Measurements from ENCODE around the gene TMEM208.

The TMEM208 gene

DNA sequence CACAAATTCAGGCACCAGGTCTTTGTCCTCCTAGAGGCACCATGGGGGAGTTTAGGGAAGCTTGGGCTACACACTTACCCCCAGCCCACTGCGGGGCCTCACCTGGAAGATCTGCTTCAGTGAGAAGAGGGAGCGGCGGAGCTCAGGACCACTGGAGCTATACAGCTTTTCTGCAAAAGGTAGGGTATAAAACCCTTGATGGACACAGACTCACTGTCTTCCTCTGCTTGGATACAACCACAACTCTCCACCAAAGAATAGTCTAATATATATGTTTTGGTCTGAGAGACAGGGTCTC lies 11.3 kb downstream of the TMEM208 start:
- TF ChIP-seq JUND (IDR thresholded peaks at IDR 0.05; ENCODE audit: low read depth) = no peak
- in situ Hi-C loops (cut with HindIII; ENCODE audit: low pct_unique_long_range_greater_than_20kb, low sequenced_read_pairs) = no loop called here

DNA sequence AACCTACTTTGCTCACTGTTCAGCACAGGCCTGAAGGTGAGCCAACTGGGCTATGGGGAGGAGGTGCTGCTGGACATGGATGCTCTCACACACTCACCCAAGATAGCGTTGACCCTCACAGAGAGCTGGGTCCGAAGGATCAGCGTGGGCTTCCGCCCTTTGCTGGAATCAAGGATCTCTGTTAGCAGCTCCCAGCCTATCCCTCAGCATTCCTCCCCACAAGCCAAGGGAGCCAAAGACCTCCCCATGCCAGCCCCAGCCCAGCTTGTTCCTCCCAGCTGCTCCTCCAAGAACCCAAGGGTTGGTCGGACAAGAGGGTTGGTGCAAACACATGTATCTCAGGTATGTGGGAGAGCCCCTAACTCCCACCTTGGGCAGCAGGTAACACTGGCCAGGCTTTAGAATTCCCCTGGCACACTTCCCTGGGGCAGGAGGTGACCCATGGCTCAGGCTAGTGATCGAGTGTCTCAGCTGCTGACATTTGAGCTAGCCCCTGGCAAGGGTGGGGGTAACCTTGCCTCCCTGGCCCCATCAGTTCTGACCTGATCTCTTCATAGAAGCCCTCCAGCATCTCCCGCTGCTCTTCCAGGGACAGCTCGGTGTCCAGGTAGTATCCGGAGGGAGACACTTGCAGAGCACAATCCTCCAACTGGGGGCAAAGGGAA lies 12.0 kb downstream of the TMEM208 start:
- no peak for DNase-seq (ENCODE audit: low read depth in 1 of 2, low spot score in 1 of 2)
- in situ Hi-C loops (cut with HindIII; ENCODE audit: low pct_unique_long_range_greater_than_20kb, low sequenced_read_pairs) = no loop called here
- no peak for TF ChIP-seq JUND (IDR thresholded peaks at IDR 0.05; ENCODE audit: low read depth)

More for the DNA sequence above, 11.3 kb downstream of the TMEM208 start:
- DNase-seq (ENCODE audit: low read depth in 1 of 2, low spot score in 1 of 2) = no peak

DNA sequence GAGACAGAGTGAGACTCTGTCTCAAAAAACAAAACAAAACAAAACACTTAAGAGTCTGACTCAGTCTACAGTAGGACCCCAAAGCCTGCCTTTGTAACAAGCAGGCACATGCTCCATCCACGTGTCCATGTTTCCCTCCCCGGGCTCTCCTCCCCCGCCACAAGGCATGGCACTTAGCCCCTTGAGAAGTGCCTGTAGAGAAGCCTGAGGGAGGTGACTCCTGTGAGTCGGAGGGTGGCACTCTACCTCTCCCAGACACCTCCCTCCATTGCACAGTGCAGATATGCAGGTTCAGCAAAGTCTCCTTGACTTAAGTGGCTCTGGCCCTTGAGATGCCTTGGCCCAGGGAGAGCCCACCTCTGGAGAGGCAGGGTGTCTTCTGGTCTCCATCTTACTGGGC lies 13.6 kb downstream of the TMEM208 start:
- no peak for DNase-seq (ENCODE audit: low read depth in 1 of 2, low spot score in 1 of 2)
- in situ Hi-C loops (cut with HindIII; ENCODE audit: low pct_unique_long_range_greater_than_20kb, low sequenced_read_pairs) = no loop called here
- TF ChIP-seq JUND (IDR thresholded peaks at IDR 0.05; ENCODE audit: low read depth) = no peak

DNA sequence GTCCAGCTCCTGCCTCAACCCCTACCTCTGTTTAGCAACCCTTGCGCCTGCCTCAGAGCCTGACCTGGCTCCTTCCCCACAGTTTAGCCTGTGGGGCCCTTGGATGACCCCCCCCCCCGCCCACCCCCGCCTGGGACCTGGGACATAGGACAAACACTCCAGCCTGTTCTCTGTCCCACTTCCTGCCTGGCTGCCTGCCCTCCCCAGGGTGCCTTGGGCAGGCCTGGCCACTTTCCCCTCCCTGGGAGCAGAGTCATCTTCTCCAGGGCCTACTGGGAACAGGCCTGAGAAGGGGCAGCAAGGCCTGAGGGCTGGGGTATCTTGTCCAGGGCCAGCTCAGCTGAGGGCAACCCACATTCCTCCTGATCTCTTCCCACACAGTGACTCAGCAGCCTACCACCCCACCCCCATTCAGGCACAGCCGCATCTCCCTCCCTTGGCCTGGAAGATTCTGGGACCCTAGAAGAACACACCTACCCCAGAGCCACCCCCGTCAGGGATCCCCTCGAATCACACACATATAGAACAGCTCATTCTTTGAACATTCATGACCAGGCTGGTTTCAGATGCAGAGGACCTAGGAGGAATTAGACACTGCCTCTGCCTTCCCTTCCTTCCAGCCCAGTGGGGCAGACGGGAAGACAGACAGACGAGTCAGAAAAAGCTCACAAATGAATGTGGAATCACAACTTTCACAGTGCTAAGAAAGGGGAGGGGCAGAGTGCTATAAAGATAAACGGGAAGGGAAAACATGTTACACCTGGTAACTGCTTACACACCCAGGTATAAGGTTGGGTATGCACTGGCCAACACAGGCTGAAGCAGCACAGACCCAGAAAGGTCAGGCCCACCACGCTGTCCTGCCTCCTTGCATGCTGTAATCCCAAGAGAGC lies 14.3 kb downstream of the TMEM208 start:
- in situ Hi-C loops (cut with HindIII; ENCODE audit: low pct_unique_long_range_greater_than_20kb, low sequenced_read_pairs) = no loop called here
- TF ChIP-seq JUND (IDR thresholded peaks at IDR 0.05; ENCODE audit: low read depth) = no peak
- DNase-seq (ENCODE audit: low read depth in 1 of 2, low spot score in 1 of 2) = peak; percentile 58 to 83

DNA sequence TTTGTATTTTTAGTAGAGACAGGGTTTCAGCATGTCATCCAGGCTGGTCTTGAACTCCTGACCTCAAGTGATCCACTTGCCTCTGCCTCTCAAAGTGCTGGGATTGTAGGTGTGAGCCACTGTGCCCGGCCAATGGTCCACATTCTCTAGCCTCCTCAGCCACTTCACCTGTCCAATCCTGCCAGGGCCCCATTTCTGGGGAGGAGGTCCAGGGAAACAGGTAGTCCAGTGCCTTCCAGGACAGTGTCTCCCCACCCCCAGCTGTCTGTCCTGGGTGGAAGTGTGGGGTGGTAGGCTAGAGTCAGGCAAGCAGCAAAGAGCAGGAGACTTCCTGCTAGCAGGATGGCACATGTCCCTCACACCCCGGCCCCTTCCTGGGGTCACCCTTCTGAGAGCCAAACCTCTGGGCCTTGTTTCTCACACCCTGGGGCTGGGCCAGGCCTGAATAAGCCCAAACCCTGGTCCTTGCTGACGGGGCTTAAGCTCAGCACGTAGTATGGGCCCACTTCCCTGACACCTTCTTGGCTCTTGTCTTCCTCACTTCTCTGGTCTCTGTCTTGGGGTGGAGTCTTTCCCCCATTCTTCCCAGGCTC lies 15.3 kb downstream of the TMEM208 start:
- DNase-seq (ENCODE audit: low read depth in 1 of 2, low spot score in 1 of 2) = no peak
- TF ChIP-seq JUND (IDR thresholded peaks at IDR 0.05; ENCODE audit: low read depth) = no peak
- in situ Hi-C loops (cut with HindIII; ENCODE audit: low pct_unique_long_range_greater_than_20kb, low sequenced_read_pairs) = no loop called here

DNA sequence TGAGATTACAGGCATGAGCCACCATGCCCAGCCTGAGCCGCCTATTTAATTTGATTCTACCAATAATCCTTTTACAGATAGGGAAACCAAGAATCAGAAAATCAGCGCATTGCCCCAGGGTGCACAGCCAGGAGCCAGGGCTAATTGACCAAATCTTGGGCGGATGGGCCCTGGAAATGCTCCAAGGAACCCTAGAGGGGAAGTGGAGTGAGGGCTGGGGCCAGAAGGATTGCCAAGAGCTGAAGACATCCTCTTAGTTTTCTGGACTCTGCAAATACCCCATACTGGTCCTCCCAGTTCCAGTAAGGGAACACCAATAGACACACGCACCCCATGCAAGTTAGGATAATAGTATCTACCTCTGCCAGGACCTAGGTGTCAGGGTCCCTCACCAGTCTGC lies 16.6 kb downstream of the TMEM208 start:
- no peak for TF ChIP-seq JUND (IDR thresholded peaks at IDR 0.05; ENCODE audit: low read depth)
- DNase-seq (ENCODE audit: low read depth in 1 of 2, low spot score in 1 of 2) = peak in 1 of 2 experiments; percentile 81
- in situ Hi-C loops (cut with HindIII; ENCODE audit: low pct_unique_long_range_greater_than_20kb, low sequenced_read_pairs) = no loop called here

DNA sequence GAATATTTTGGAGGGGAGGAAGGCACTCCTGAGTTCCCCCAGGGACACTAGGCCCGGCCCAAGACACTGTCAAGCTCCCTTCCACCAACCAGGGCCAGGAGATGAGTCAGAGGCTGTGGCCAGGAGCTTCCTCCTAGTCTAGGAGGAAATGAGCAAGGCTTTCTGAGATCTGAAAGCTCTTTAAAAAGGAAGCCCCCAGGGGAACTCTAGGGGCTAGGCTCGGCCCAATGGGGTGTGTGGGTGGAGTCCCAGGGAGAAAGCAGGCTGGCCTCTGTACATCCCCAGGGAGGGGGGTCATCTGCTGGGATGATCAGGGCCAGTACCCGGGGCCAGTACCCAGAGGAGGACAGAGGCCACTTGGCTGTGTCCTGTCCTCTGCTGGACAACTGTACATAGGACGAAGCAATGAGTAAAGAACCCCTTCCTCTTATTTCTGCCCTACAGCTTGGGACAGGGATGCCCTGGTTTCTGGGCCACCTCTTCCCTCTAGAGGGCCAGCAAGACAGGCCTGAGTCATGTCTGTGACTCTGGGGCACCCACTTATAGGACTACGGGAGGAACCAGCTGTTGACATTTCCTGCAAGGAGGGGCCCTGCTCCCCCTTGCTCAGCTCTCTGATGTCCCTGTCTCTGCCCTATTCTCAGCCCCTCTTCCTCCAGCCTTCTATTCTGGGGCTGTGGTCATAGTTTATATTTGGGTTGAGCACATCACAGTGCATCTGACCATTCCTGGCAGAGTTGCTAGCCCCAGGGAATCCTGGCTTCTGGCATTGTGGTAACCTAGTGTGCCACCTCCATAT lies 17.7 kb downstream of the TMEM208 start:
- in situ Hi-C loops (cut with HindIII; ENCODE audit: low pct_unique_long_range_greater_than_20kb, low sequenced_read_pairs) = no loop called here
- no peak for TF ChIP-seq JUND (IDR thresholded peaks at IDR 0.05; ENCODE audit: low read depth)
- DNase-seq (ENCODE audit: low read depth in 1 of 2, low spot score in 1 of 2) = peak in 1 of 2 experiments; percentile 81

DNA sequence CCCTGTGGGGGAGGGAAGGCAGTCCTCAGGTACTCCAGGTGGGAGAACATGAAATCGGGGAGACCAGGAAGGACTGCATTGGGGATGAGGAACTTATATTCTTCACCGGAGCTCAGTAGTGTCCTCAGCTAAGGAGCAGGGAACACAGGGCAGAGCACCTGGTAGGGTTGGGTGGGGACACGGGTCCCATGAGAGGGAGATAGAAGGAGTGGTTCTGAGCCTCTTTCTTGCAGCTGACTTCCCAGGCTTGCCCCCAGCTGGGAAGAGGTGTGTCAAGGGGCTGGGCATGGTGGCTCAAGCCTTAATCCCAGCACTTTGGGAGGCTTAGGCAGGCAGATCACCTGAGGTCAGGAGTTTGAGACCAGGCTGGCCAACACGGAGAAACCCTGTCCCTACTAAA lies 18.3 kb downstream of the TMEM208 start:
- no peak for TF ChIP-seq JUND (IDR thresholded peaks at IDR 0.05; ENCODE audit: low read depth)
- DNase-seq (ENCODE audit: low read depth in 1 of 2, low spot score in 1 of 2) = no peak
- in situ Hi-C loops (cut with HindIII; ENCODE audit: low pct_unique_long_range_greater_than_20kb, low sequenced_read_pairs) = no loop called here

DNA sequence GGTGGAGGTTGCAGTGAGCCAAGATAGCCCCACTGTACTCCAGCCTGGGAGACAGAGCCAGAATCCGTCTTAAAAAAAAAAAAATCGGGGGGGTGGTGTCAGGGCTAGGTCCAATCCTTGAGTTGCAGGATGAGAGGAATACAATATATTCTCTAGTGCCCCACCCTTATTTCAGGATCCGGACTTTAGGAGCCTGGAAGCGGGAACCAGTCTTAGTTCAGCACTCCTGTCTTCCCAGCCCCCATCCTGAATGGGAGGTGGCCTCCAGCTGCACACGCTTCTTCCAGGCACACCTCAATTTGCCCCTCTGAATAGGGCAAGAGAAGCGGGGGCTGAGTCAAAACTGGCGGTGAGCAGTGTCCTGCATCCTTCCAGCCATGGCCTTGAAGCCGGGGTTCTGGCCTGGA lies 18.7 kb downstream of the TMEM208 start:
- no peak for TF ChIP-seq JUND (IDR thresholded peaks at IDR 0.05; ENCODE audit: low read depth)
- in situ Hi-C loops (cut with HindIII; ENCODE audit: low pct_unique_long_range_greater_than_20kb, low sequenced_read_pairs) = no loop called here
- DNase-seq (ENCODE audit: low read depth in 1 of 2, low spot score in 1 of 2) = no peak

DNA sequence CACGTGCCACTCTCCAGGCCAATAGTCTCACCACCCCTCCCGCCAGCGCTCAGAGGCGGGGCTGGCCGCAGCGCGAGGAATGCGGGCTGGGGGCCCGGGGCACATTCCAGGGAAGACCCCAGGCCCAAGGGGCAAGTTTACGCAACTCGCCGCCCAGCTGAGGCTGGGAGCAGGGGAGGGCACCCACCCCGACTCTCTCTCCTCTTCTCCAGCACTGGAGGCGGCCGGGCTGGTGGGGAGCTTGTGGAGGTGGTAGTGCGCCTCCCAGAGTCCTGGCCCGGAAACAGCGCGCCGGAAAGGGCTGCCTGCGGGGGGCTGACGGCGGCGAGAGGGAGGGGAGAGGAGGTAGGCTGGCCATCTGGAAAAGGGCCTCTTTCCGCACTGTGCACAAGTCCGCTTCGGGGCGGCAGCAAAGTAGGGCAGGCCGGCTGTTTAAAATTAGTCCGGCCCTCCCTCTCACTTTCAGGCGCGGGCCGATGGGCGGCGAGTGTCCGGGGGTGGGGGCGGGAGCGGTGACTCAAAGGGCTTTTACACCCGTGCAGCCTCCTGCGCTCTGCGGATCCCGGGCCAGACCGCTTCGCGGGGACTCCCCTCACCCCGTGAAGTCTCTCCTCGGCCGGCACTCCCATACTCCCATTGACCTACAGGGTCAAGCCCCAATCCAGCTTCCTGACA lies 19.3 kb downstream of the TMEM208 start:
- no peak for TF ChIP-seq JUND (IDR thresholded peaks at IDR 0.05; ENCODE audit: low read depth)

DNA sequence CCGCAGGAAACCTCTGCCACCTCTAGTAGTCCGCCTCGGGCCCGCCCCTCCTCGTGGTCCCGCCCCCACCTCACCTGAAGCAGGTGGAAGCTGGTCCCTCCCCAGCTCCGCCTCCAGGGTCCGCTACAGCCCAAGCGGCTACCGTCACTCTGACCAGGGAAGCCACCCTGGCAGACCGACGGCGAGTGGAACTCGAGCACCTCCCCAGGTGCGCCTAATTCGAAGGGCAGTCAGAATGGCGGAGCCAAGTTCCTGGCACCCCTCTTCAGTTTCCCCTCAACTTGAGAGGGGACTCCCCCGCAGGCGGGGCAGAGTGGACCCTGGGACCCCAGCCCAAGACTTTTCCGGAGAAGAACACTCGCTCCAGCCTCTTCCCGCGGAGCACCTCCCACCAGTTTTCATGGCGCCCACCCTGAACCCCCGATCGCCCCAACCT lies 19.8 kb downstream of the TMEM208 start:
- no peak for TF ChIP-seq JUND (IDR thresholded peaks at IDR 0.05; ENCODE audit: low read depth)
- in situ Hi-C loops (cut with HindIII; ENCODE audit: low pct_unique_long_range_greater_than_20kb, low sequenced_read_pairs) = no loop called here
- peak; percentile 82 to 96 for DNase-seq (ENCODE audit: low read depth in 1 of 2, low spot score in 1 of 2)

More for the DNA sequence above, 19.3 kb downstream of the TMEM208 start:
- in situ Hi-C loops (cut with HindIII; ENCODE audit: low pct_unique_long_range_greater_than_20kb, low sequenced_read_pairs) = no loop called here
- DNase-seq (ENCODE audit: low read depth in 1 of 2, low spot score in 1 of 2) = peak in 1 of 2 experiments; percentile 88
